SK-N-SH treated with all-trans-retinoic acid at 6 μM for 48 hours (cell line): Measurements from ENCODE around the gene EAPP.

Experiments
- ATAC-seq: fragments of 200-7000 bp; cut with Tn5 transposase; 3 replicates; pipeline ENCODE4 v1.9.1; 2020; ENCODE audit warnings: mild to moderate bottlenecking, moderate library complexity
- BACH2 ChIP-seq: fragments of 250-450 bp; sonication (Bioruptor Pico); IDR thresholded peaks from 2 replicates; pipeline ENCODE4 v1.9.0; 2021; ENCODE audit warnings: mild to moderate bottlenecking, borderline replicate concordance
- CSRNP3 ChIP-seq: fragments of 250-450 bp; sonication (Bioruptor Pico); IDR thresholded peaks from 2 replicates; pipeline ENCODE4 v1.5.1; 2021; ENCODE audit warnings: mild to moderate bottlenecking, moderate library complexity
- ESRRG ChIP-seq: fragments of 250-450 bp; sonication (Bioruptor Pico); IDR thresholded peaks from 2 replicates; pipeline ENCODE4 v1.6.1; 2021; ENCODE audit warnings: mild to moderate bottlenecking
- GLIS3 ChIP-seq: fragments of 250-450 bp; sonication (Bioruptor Pico); IDR thresholded peaks from 2 replicates; pipeline ENCODE4 v1.5.0; 2020; ENCODE audit warnings: mild to moderate bottlenecking, moderate library complexity
- RARB ChIP-seq: fragments of 250-450 bp; sonication (Bioruptor Pico); IDR thresholded peaks from 2 replicates; pipeline ENCODE4 v1.8.0; 2021; ENCODE audit warnings: mild to moderate bottlenecking, moderate library complexity
- SNAI2 ChIP-seq: fragments of 250-450 bp; sonication (Bioruptor Pico); IDR thresholded peaks from 2 replicates; pipeline ENCODE4 v1.5.0; 2020; ENCODE audit warnings: mild to moderate bottlenecking, moderate library complexity
- TCF4 ChIP-seq: fragments of 250-450 bp; sonication (Bioruptor Pico); IDR thresholded peaks from 2 replicates; pipeline ENCODE4 v1.8.0; 2021; ENCODE audit warnings: mild to moderate bottlenecking, moderate library complexity, borderline replicate concordance
- TOX ChIP-seq: fragments of 250-450 bp; sonication (Bioruptor Pico); IDR thresholded peaks from 2 replicates; pipeline ENCODE4 v1.8.0; 2021; ENCODE audit warnings: mild to moderate bottlenecking, moderate library complexity, borderline replicate concordance
- ZC3H10 ChIP-seq: fragments of 250-450 bp; sonication (Bioruptor Pico); IDR thresholded peaks from 2 replicates; pipeline ENCODE4 v1.5.1; 2021; ENCODE audit warnings: mild to moderate bottlenecking, moderate library complexity
- ZNF565 ChIP-seq: fragments of 450-650 bp; formaldehyde crosslinking; conservative IDR thresholded peaks from 2 replicates; pipeline ENCODE4 v1.5.0; 2020; ENCODE audit warnings: low read depth, mild to moderate bottlenecking, moderate library complexity
- TF ChIP-seq, protein P1 (sequence below): fragments of 250-450 bp; sonication (Bioruptor Pico); IDR thresholded peaks from 2 replicates; pipeline ENCODE4 v1.5.1; 2020; ENCODE audit warnings: low read depth, mild to moderate bottlenecking, moderate library complexity

Gene EAPP

DNA sequence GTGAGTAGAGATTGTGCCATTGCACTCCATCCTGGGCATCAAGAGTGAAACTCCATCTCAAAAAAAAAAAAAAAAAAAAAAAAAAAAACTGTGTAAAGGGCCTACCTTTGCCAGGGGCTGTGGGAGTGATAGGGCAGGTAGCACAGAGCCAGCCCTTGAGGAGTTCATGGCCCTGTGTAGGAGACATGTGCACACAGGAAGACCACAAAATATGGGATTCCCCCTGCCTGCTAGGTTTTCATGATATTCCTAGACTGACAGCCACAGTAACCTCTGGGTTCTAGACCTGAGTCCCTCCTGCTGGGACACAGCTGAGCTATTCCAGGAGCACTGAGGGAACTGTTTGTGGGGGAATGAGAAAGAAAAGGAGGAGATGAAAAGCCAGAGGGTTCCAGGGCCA is 69.2 kb downstream of the EAPP start:
- no peak for TF ChIP-seq BACH2 (CRISPR knock-in tag)
- no peak for ATAC-seq

DNA sequence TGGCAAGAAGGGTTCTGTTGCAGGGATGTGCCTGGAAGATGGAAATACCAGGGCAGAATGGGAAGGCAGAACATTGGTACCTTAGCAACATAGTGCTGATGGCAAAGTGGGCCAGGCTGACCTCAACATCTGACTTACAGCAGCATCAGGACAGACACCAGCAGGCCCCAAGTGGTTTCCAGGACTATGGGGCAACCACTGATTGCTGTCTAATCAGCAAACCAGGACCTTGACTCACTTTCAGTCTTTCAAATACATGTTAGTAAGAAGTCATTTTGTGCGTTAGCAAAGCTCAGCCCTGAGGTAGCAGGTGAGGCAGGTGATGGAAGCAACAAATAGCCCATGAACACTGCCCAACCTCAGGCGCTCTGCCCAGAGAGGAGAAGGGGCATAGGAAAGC is 72.8 kb downstream of the EAPP start:
- ATAC-seq = no peak
- no peak for TF ChIP-seq ZC3H10 (CRISPR knock-in tag)
- TF ChIP-seq, protein P1, sequence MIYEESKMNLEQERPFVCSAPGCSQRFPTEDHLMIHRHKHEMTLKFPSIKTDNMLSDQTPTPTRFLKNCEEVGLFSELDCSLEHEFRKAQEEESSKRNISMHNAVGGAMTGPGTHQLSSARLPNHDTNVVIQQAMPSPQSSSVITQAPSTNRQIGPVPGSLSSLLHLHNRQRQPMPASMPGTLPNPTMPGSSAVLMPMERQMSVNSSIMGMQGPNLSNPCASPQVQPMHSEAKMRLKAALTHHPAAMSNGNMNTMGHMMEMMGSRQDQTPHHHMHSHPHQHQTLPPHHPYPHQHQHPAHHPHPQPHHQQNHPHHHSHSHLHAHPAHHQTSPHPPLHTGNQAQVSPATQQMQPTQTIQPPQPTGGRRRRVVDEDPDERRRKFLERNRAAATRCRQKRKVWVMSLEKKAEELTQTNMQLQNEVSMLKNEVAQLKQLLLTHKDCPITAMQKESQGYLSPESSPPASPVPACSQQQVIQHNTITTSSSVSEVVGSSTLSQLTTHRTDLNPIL = no peak
- no peak for TF ChIP-seq ESRRG (CRISPR knock-in tag)
- no peak for TF ChIP-seq GLIS3 (CRISPR knock-in tag)
- TF ChIP-seq TOX (CRISPR knock-in tag) = no peak
- TF ChIP-seq ZNF565 (CRISPR knock-in tag) = no peak
- TF ChIP-seq RARB (CRISPR knock-in tag) = no peak
- no peak for TF ChIP-seq CSRNP3
- TF ChIP-seq TCF4 = no peak
- TF ChIP-seq SNAI2 (CRISPR knock-in tag) = no peak
